Suppressor macrophage (primary cell): Measurements from ENCODE around the gene MICA.
"Not testable (repeated sequence)": the region's sequence is repeated elsewhere in the genome, so short reads cannot be mapped to it uniquely, and the experiment has no call there.

Experiments used
- DNase-seq, 4 experiments: peaks; one replicate each; pipeline ENCODE4 v3.0.0-alpha.2; 2020 to 2022

Gene MICA

DNA sequence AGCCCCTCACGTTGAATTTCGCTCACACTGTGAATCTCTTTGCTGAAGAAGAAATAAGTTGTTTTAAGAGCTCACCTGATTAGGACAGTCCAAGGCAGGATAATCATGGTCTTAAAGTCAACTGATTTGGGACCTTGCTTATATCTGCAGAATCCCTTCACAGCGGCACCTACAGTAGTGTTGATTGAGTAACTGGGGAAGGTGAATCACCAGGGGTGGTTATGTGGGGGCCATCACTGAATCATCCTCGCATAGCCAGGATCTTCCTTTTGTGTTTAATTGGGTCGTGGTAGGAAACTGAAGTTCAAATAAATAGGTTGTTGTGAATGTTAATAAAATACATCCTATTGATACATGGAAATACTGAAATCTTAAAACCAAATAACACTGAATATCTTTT lies 20.2 kb upstream of the MICA start:
- no peak for DNase-seq

DNA sequence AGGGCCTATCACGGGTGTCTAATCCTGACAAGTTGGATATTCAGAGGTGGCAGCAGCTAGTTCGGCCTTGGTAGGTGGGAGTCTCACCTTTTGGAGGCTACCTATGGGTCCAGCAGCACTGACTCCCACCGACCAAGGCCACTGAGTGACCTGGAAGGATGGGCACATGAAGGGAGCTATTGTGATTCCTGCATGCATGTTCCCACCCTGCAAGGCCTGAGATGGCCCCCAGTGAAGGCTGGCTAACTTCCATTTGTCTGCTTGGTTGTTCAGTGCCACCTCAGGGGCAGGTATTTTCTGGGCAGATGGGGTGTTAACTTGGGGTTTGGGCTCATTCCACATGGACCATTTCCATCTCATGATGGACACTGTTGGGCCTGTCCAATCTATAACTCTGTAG lies 18.4 kb upstream of the MICA start:
- no peak for DNase-seq

GRCh38 chr6:31386099-31386498 lies 17.3 kb upstream of the MICA start:
- DNase-seq, result no peak

GRCh38 chr6:31386977-31387376 lies 16.4 kb upstream of the MICA start:
- no peak for DNase-seq

GRCh38 chr6:31388916-31389801 lies 14.2 kb upstream of the MICA start:
- not testable (repeated sequence) for DNase-seq

DNA sequence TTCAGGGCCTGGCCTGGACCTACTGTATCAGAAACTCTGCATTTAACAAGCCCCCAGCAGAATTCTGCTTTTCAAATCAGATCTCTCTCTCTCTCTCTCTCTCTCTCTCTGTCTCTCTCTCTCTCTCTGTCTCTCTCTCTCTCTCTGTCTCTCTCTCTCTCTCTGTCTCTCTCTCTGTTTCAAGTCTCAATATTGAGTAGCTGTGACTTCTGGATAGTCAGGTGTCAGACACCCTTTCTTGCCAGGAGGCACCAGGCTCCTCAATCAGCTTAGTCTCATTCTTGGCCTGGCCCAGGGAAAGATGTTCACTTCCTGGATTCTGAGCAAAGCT lies 13.6 kb upstream of the MICA start:
- DNase-seq, result not testable (repeated sequence)

GRCh38 chr6:31393932-31394331 lies 9.5 kb upstream of the MICA start:
- DNase-seq, result no peak

DNA sequence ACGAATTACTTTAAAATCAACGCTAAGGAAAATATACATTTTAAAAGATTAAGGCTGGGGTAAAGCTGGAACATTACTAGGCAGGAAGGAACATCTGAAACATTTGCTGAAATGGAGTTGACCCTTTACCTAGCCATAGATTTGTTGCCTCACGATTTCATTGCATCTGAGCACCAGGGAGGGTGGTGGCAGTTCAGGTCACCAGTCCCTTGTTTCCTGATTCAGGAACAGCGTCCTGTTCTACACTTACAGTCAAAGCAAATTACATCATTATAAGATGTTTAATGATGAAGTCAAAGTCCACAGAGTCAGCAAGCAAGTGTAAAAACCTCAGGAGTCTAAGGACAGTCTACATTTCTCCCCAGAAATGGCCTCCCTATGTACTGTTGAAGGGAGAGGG lies 9.0 kb upstream of the MICA start:
- DNase-seq, result no peak

DNA sequence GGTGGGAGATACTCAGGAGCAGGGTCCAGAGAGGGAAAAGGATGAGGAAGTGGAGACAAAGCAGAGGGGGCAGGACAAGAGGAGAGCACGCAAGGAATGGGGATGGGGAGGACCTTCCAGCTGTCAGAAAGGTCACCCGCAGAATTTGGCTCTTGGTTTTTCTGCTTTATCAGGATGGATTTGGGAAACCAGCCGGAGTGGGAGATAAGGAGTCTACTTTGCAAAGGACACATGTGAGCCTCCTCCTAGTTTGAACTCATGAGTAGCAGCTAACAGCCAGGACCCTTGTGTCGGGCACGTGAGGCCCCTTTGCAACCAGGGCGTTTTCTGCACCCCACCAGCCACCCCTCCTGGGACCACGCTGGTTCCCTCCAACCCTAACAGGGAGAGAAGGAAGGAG lies 7.6 kb upstream of the MICA start:
- no peak for DNase-seq

DNA sequence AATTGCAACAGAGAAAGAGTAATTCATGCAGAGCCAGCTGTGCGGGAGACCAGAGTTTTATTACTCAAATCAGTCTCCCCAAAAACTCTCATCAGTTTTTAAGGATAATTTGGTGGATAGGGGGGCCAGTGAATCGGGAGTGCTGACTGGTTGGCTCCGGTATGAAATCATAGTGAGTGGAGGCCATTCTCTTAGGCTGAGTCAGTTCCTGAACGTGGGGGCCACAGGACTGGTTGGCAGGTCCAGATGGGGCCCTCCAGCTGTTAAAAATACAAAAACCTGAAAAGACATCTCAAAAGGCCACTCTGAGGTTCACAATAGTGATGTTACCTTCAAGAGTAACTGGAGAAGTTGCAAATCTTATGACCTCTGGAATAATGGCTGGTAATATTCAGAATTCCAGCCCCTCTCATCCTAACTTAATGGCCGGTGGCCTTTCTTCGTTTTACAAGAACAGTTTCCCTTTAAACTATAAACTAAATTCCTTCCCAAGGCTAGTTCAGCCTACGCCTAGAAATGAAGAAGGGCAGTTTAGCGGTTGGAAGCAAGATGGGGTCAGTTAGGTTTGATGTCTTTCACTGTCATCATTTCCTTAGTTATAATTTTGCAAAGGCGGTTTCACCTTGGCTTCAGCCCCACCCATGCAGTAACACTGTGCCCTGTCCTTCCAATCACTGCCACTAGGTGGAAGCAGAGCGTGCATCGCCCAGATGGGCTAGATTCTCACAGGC lies 6.8 kb upstream of the MICA start:
- DNase-seq, result peak; percentile 84 to 92 (median 89)

GRCh38 chr6:31397153-31397499 lies 6.3 kb upstream of the MICA start:
- DNase-seq, result not testable (repeated sequence)

- DNase-seq, result peak in 1 of 4 experiments; percentile 17
Measured at GRCh38 chr6:31397901-31398525, 5.4 kb upstream of the MICA start.

- peak; percentile 93 to 97 (median 94) for DNase-seq
Measured at GRCh38 chr6:31399589-31400466, 3.6 kb upstream of the MICA start.

DNA sequence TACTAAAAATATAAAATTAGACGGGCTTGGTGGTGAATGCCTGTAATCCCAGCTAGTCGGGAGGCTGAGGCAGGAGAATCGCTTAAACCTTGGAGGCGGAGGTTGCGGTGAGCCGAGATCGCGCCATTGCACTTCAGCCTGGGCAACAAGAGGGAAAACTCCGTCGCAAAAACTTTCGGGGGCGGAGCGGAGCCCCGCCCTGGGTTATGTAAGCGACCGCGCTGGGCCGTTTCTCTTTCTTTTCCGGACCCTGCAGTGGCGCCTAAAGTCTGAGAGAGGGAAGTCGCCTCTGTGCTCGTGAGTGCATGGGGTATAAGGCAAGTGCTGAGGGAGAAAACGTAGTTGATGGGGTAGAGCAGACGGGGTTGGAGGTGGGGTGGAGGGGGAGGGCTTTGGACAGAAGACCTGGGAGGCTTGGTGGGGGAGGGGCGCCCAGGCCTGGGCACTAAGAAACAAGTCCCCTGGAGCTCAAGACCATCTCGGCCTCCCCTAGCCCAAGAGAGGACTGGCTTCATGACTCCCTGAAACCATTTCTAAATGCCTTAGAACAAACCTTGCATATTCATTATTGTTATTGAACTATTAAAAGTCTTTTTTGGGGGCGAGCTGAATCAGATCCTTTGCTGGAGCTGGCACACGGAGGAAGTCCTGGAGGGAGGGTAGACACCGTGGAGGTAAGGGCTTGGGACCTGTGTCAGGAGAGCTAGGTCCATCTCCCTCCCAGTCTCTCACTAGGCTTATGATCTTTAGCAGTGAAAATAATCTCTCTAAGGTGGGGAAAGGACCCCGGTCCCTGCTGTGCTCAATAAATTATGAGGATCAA lies 2.7 kb upstream of the MICA start:
- peak; percentile 94 to 95 (median 94) for DNase-seq

GRCh38 chr6:31401403-31401802 lies 2.0 kb upstream of the MICA start:
- peak in 3 of 4 experiments; percentile 21 to 41 (median 22) for DNase-seq

DNA sequence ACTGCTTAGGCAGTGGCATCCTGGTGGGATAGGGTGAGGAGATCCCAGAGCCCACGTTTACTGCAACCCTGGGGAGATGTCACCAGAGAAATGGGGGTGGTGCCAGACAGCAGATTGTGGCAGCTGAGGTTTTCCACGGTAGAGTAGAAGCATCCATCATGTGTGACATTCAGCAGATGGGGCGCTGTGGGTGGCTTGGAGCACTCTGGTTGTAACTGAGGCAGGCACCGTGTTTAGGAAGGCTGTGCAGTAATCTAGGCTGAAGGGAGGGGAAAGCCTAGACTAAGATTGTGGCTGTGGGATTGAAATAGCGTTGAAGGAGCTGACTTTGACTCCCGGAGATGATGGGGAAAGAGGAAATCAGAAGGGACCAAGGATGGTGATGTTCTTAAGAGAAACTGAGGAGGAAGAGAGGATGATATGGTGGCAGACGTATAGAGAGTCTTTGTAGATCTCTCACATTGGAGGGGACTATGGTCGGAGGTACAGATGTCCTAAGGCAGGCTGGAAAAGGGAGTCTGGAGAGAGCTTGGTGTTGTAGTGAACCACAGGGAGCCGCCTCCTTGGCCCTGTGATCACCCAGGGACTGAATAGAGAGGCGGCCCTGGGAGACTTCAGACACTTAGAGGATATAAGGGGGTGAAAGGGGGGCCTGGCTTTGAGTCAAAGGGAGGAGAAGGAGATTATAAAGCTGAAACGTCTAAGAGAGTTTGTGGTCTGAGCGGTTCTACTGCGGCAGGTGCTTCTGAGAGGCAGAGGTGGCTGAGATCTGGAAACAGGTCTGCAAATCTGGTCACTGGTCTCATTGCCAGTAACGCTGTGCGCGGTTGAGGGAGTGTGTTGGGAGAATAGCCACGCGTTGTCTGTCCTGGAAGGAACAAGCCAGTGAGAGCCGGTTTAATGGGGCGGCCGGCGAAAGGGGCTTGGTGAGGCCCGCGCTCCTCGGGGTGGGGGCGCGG lies 792 bp upstream of the MICA start:
- peak; percentile 9 to 18 (median 14) for DNase-seq

- DNase-seq, result peak in 1 of 4 experiments; percentile 5
Measured at GRCh38 chr6:31404061-31404364, 618 bp downstream of the MICA start.

DNA sequence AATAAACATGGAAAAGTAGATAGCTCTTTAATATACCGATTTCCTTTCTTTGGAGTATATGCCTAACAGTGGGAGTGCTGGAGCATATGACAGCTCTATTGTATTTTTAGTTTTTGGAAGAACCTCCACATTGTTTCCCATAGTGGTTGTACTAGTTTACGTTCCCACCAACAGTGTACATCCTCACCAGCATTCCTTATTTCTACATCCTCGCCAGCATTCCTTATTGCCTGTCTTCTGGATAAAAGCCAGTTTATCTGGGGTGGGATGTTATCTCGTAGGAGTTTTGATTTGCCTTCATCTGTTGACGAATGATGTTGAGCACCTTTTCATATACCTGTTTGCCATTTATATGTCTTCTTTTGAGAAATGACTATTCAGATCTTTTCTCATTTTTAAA lies 2.6 kb downstream of the MICA start:
- no peak for DNase-seq

DNA sequence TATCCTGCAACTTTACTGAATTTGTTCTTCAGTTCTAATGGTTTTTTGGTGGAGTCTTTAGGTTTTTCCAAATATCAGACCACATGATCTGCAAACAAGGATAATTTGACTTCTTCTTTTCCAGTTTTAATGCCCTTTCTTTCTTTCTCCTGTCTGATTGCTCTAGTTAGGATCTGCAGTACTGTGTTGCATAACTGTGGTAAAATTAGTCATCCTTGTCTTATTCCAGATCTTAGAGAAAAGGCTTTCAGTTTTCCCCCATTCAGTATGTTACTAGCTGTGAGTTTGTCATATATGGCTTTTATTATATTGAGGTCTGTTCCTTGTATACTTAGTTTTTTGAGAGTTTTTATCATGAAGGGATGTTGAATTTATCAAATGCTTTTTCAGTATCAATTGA lies 4.3 kb downstream of the MICA start:
- DNase-seq, result peak in 2 of 4 experiments; percentile 62 to 63

- DNase-seq, result no peak
Measured at GRCh38 chr6:31412506-31412905, 9.1 kb downstream of the MICA start.
